A549 (cell line): ENCODE results near the gene PDPN. TPM values are rescaled to one million over a fixed set of nuclear protein-coding genes. Genes with fewer than 3 reads are reported as not detected.

Source experiments
- ATAC-seq, 2 experiments: fragments of 200-7000 bp in 1 of 2; fragments of >200 bp in 1 of 2; cut with Nextera tagmentation in 1 of 2; cut with Tn5 transposase in 1 of 2; 3 replicates each; pipeline versions ENCODE4 v1.8.0 to v1.9.1; 2018 to 2020; ENCODE audit warnings: mild to moderate bottlenecking in 1 of 2, moderate library complexity in 1 of 2
- CTCF ChIA-PET: fragments of 300-600 bp; sonication (Branson Sonifier 250); formaldehyde crosslinking; extraction: SDS; loops from one replicate; lab custom pipeline; 2021; ENCODE audit warnings: antibody characterized with exemption, inconsistent platforms; lab: Yijun Ruan, JAX
- POLR2A ChIA-PET: fragments of 350-600 bp; formaldehyde crosslinking; extraction: SDS; loops from one replicate; lab custom pipeline; 2021; ENCODE audit warnings: antibody characterized with exemption, inconsistent platforms; lab: Yijun Ruan, JAX
- DNase-seq, 2 experiments: peaks; one replicate each; pipeline versions ENCODE4 v3.0.0 to v3.0.0-alpha.2; 2011 to 2016; ENCODE audit warnings: low read depth in 1 of 2, low spot score in 1 of 2
- FAIRE-seq: peaks from 2 replicates; lab custom pipeline; 2011; peaks lifted over from hg19 to GRCh38; lab: Jason Lieb, UNC
- H3K27ac ChIP-seq, 2 experiments: fragments of >200 bp; sonication (Bioruptor Twin); formaldehyde crosslinking; 3 replicates each; pipeline ENCODE4 v1.5.1; 2016 to 2017
- H3K4me1 ChIP-seq: fragments of >200 bp; sonication (Bioruptor Twin); formaldehyde crosslinking; 3 replicates; pipeline ENCODE4 v1.6.1; 2016
- H3K4me2 ChIP-seq: fragments of >200 bp; sonication (Bioruptor Twin); formaldehyde crosslinking; 3 replicates; pipeline ENCODE4 v1.6.1; 2016
- H3K4me3 ChIP-seq: fragments of >200 bp; sonication (Bioruptor Twin); formaldehyde crosslinking; 3 replicates; pipeline ENCODE4 v1.5.1; 2016
- H3K9me3 ChIP-seq: fragments of >200 bp; sonication (Bioruptor Twin); formaldehyde crosslinking; 3 replicates; pipeline ENCODE4 v1.6.1; 2016
- ATOH8 ChIP-seq: fragments of 250-450 bp; sonication (Bioruptor Pico); IDR thresholded peaks from 2 replicates; pipeline ENCODE4 v1.5.0; 2020; ENCODE audit warnings: low read depth, mild to moderate bottlenecking, moderate library complexity
- BCL3 ChIP-seq: fragments of >200 bp; sonication (Bioruptor Twin); formaldehyde crosslinking; IDR thresholded peaks from 3 replicates; pipeline ENCODE4 v1.6.1; 2016
- CBX8 ChIP-seq: fragments of 200-600 bp; sonication (generic); IDR thresholded peaks from 2 replicates; pipeline ENCODE4 v1.6.1; 2016
- CHD2 ChIP-seq: fragments of 150-350 bp; IDR thresholded peaks from 2 replicates; pipeline ENCODE4 v1.6.1; 2014; ENCODE audit warnings: low read length; ENCODE audit not compliant: partially characterized antibody
- CHD4 ChIP-seq: fragments of 200-600 bp; sonication (generic); IDR thresholded peaks from 2 replicates; pipeline ENCODE4 v1.6.1; 2016; ENCODE audit warnings: antibody characterized with exemption, mild to moderate bottlenecking, borderline replicate concordance
- CTCF ChIP-seq: fragments of >200 bp; sonication (Bioruptor Twin); formaldehyde crosslinking; IDR thresholded peaks from 3 replicates; pipeline ENCODE4 v1.5.1; 2016
- E2F6 ChIP-seq: IDR thresholded peaks from 2 replicates; pipeline ENCODE4 v1.6.1; 2012; ENCODE audit warnings: low read depth, borderline replicate concordance
- EHMT2 ChIP-seq: fragments of 200-600 bp; sonication (generic); IDR thresholded peaks from 2 replicates; pipeline ENCODE4 v1.6.1; 2016; ENCODE audit warnings: antibody characterized with exemption, low read depth, mild to moderate bottlenecking, moderate library complexity
- EP300 ChIP-seq, 2 experiments: fragments of >200 bp; sonication (Bioruptor Twin); formaldehyde crosslinking; IDR thresholded peaks; 2 replicates in 1 of 2; 3 replicates in 1 of 2; pipeline ENCODE4 v1.6.1; 2016 to 2017
- FOSB ChIP-seq: fragments of 250-450 bp; sonication (Bioruptor Pico); IDR thresholded peaks from 2 replicates; pipeline ENCODE4 v1.5.0; 2020; ENCODE audit warnings: mild to moderate bottlenecking, moderate library complexity
- FOXS1 ChIP-seq: fragments of 250-450 bp; sonication (Bioruptor Pico); IDR thresholded peaks from 2 replicates; pipeline ENCODE4 v1.5.0; 2020; ENCODE audit warnings: mild to moderate bottlenecking, moderate library complexity
- HDAC2 ChIP-seq: fragments of 200-600 bp; sonication (generic); IDR thresholded peaks from 2 replicates; pipeline ENCODE4 v1.6.1; 2016
- HOXB5 ChIP-seq: fragments of 250-450 bp; sonication (Bioruptor Pico); IDR thresholded peaks from 2 replicates; pipeline ENCODE4 v1.5.0; 2020; ENCODE audit warnings: mild to moderate bottlenecking, moderate library complexity
- JUN ChIP-seq, 2 experiments: fragments of >200 bp; sonication (Bioruptor Twin); formaldehyde crosslinking; IDR thresholded peaks; 2 replicates in 1 of 2; 3 replicates in 1 of 2; pipeline ENCODE4 v1.6.1; 2016 to 2017
- JUNB ChIP-seq: fragments of >200 bp; sonication (Bioruptor Twin); formaldehyde crosslinking; IDR thresholded peaks from 2 replicates; pipeline ENCODE4 v1.6.1; 2016
- MAFK ChIP-seq: fragments of 450-650 bp; IDR thresholded peaks from 2 replicates; pipeline ENCODE4 v1.6.1; 2014; ENCODE audit not compliant: partially characterized antibody
- MAZ ChIP-seq: fragments of 150-350 bp; IDR thresholded peaks from 2 replicates; pipeline ENCODE4 v1.6.1; 2014; ENCODE audit warnings: antibody characterized with exemption, low read depth, low read length, borderline replicate concordance
- NFE2L2 ChIP-seq: fragments of 150-350 bp; conservative IDR thresholded peaks from 2 replicates; pipeline ENCODE4 v1.6.1; 2014; ENCODE audit warnings: low read length
- NPAS2 ChIP-seq: fragments of 250-450 bp; sonication (Bioruptor Pico); IDR thresholded peaks from 2 replicates; pipeline ENCODE4 v1.8.0; 2022; ENCODE audit warnings: mild to moderate bottlenecking, moderate library complexity, borderline replicate concordance
- POLR2A ChIP-seq: IDR thresholded peaks from 2 replicates; pipeline ENCODE4 v1.6.1; 2012; ENCODE audit warnings: mild to moderate bottlenecking, low read length
- RAD21 ChIP-seq, 2 experiments: fragments of >200 bp in 1 of 2; sonication (Bioruptor Twin) in 1 of 2; formaldehyde crosslinking in 1 of 2; IDR thresholded peaks in 1 of 2; conservative IDR thresholded peaks in 1 of 2; 2 replicates in 1 of 2; 3 replicates in 1 of 2; pipeline ENCODE4 v1.6.1; 2012 to 2018; ENCODE audit warnings: inconsistent platforms in 1 of 2
- RARB ChIP-seq: fragments of 250-450 bp; sonication (Bioruptor Pico); IDR thresholded peaks from 2 replicates; pipeline ENCODE4 v1.8.0; 2021; ENCODE audit warnings: mild to moderate bottlenecking, moderate library complexity
- RCOR1 ChIP-seq: fragments of 150-350 bp; IDR thresholded peaks from 2 replicates; pipeline ENCODE4 v1.6.1; 2014; ENCODE audit warnings: antibody characterized with exemption, low read length, low read depth
- SMC3 ChIP-seq: fragments of >200 bp; sonication (Bioruptor Twin); formaldehyde crosslinking; IDR thresholded peaks from 3 replicates; pipeline ENCODE4 v1.6.1; 2018; ENCODE audit warnings: inconsistent platforms
- SREBF2 ChIP-seq: fragments of 450-650 bp; IDR thresholded peaks from 2 replicates; pipeline ENCODE4 v1.6.1; 2014; ENCODE audit warnings: mild to moderate bottlenecking, moderate library complexity
- USF2 ChIP-seq: fragments of 450-650 bp; IDR thresholded peaks from 2 replicates; pipeline ENCODE4 v1.6.1; 2014; ENCODE audit warnings: antibody characterized with exemption
- ZC3H11A ChIP-seq: fragments of 450-650 bp; IDR thresholded peaks from 2 replicates; pipeline ENCODE4 v1.6.1; 2014; ENCODE audit warnings: antibody characterized with exemption, mild to moderate bottlenecking
- ZFP36 ChIP-seq: fragments of 450-650 bp; IDR thresholded peaks from 2 replicates; pipeline ENCODE4 v1.6.1; 2014; ENCODE audit warnings: borderline replicate concordance; ENCODE audit not compliant: partially characterized antibody
- ZNF302 ChIP-seq: fragments of 250-450 bp; sonication (Bioruptor Pico); IDR thresholded peaks from 2 replicates; pipeline ENCODE4 v1.9.0; 2021; ENCODE audit warnings: inconsistent platforms, mild to moderate bottlenecking, moderate library complexity
- ZSCAN20 ChIP-seq: fragments of 250-450 bp; sonication (Bioruptor Pico); IDR thresholded peaks from 2 replicates; pipeline ENCODE4 v1.8.0; 2022; ENCODE audit warnings: mild to moderate bottlenecking, moderate library complexity
- WGBS: methylation state at CpG from one replicate; pipeline ENCODE4 v1.1.6; 2017; ENCODE audit errors: missing lambda C conversion rate; 5-methylcytosine and 5-hydroxymethylcytosine counted together
- polyA plus RNA-seq, 4 experiments: library from polyadenylated mRNA; depleted of rRNA in 3 of 4; stranded (reverse); fragments of >200 nt; fragmentation: RNase III in 1 of 4; extraction: RNeasy Plus Mini Kit Qiagen cat#74134 plus additional on column Dnase treatment in 1 of 4; gene quantifications; 2 replicates in 3 of 4; 3 replicates in 1 of 4; pipeline ENCODE4 v1.2.3, GENCODE V29; 2011 to 2017

The PDPN gene
- polyA plus RNA-seq, 2 of the 4 experiments (the other 2 are of a cell fraction), result not detected

GRCh38 chr1:13619909-13620308, 36.3 kb downstream of the PDPN start:
- ATAC-seq (no peak), DNase-seq (no peak), FAIRE-seq (no peak)
- H3K4me1 ChIP-seq, result no peaks in the 10 kb centered on the region
- H3K4me3 ChIP-seq, result no peak overlapping the region
- ChIA-PET POLR2A (no interaction called here), CTCF (no interaction called here)
- TF ChIP-seq USF2 (no peak), MAZ (no peak), ZFP36 (no peak), NPAS2 (CRISPR knock-in tag) (no peak), POLR2A (no peak), CBX8 (no peak), MAFK (no peak), ATOH8 (no peak), CTCF (no peak), HOXB5 (CRISPR knock-in tag) (no peak), JUNB (no peak), ZSCAN20 (no peak), RAD21 (conservative IDR thresholded peaks at IDR 0.05 in 1 of 2, IDR thresholded peaks at IDR 0.05 in 1 of 2) (no peak), ZNF302 (no peak), HDAC2 (no peak), BCL3 (no peak), EP300 (IDR thresholded peaks at IDR 0.05) (no peak)
- 17% methylated on average over 8 of the region's 8 CpGs for WGBS
- H3K4me2 ChIP-seq, result no peak overlapping the region
- H3K9me3 ChIP-seq, result no peaks in the 10 kb centered on the region
- H3K27ac ChIP-seq, result no peak overlapping the region

GRCh38 chr1:13620825-13621224, 37.2 kb downstream of the PDPN start:
- FAIRE-seq (no peak), ATAC-seq (no peak), DNase-seq (no peak)
- H3K4me2 ChIP-seq, result no peak overlapping the region
- H3K9me3 ChIP-seq, result no peaks in the 10 kb centered on the region
- TF ChIP-seq SREBF2, result no peak
- TF ChIP-seq CHD4, result no peak
- TF ChIP-seq JUN (IDR thresholded peaks at IDR 0.05), result no peak
- no peak for TF ChIP-seq ZNF302
- TF ChIP-seq EHMT2, result no peak
- TF ChIP-seq RARB (CRISPR knock-in tag), result no peak
- no peaks in the 10 kb centered on the region for H3K4me1 ChIP-seq
- ChIA-PET CTCF (no interaction called here), POLR2A (no interaction called here)
- H3K27ac ChIP-seq, result no peak overlapping the region
- no peak overlapping the region for H3K4me3 ChIP-seq
- 22% methylated on average over 5 of the region's 5 CpGs for WGBS

GRCh38 chr1:13622446-13622845, 38.8 kb downstream of the PDPN start:
- no peaks in the 10 kb centered on the region for H3K4me1 ChIP-seq
- ChIA-PET CTCF (no interaction called here), POLR2A (no interaction called here)
- no peak overlapping the region for H3K27ac ChIP-seq
- no peak overlapping the region for H3K4me2 ChIP-seq
- no peaks in the 10 kb centered on the region for H3K9me3 ChIP-seq
- DNase-seq, result no peak
- FAIRE-seq, result no peak
- no peak overlapping the region for H3K4me3 ChIP-seq
- ATAC-seq, result no peak
- WGBS, result 42% methylated on average over 4 of the region's 4 CpGs
- TF ChIP-seq USF2 (no peak), FOXS1 (CRISPR knock-in tag) (no peak), NFE2L2 (no peak), ZC3H11A (no peak), SMC3 (no peak), RCOR1 (no peak), CTCF (no peak), FOSB (CRISPR knock-in tag) (no peak), CHD2 (no peak), E2F6 (no peak), RARB (CRISPR knock-in tag) (no peak)
